ENCODE results near the gene FMNL2. TPM values are rescaled to one million over a fixed set of nuclear protein-coding genes. Genes with fewer than 3 reads are reported as not detected.

Gene FMNL2
- total RNA-seq, 1 experiment from 2014 or later = 33.6 TPM

- in situ Hi-C loops (cut with HindIII; ENCODE audit: low pct_unique_long_range_greater_than_20kb, low sequenced_read_pairs) = no loop called here
- ChIA-PET POLR2A (no interaction called here), CTCF (no interaction called here)
- Histone ChIP-seq H3K4me1 (ENCODE audit: control insufficient read depth, insufficient read depth, low read length) (no peaks in the 10 kb centered on the region), H3K27me3 (ENCODE audit: control insufficient read depth, insufficient read depth, low read length) (no peaks in the 10 kb centered on the region), H3K27ac (ENCODE audit: low read length) (no peak overlapping the region), H3K4me3 (ENCODE audit: low read depth in 2 of 2, low read length in 2 of 2) (no peak overlapping the region), H3K9me3 (ENCODE audit: control insufficient read depth, insufficient read depth, low read depth, low read length) (no peaks in the 10 kb centered on the region), H3K36me3 (ENCODE audit: control insufficient read depth, insufficient read depth, low read length) (no peaks in the 10 kb centered on the region)
- ATAC-seq (no peak), DNase-seq (ENCODE audit: low read depth, low spot score) (no peak)
- BruUV-seq (replicated peaks) = no TSS peak
- TF ChIP-seq TCF7L2 (IDR thresholded peaks at IDR 0.05; ENCODE audit: low read depth, low read length) = no peak
- no peak for TF ChIP-seq POLR2AphosphoS5 (IDR thresholded peaks at IDR 0.05; ENCODE audit: low read depth, low read length)
- TF ChIP-seq REST (IDR thresholded peaks at IDR 0.05; ENCODE audit: insufficient read depth in 1 of 2, low read depth in 2 of 2, low read length in 1 of 2) = no peak
- TF ChIP-seq CTCF (IDR thresholded peaks at IDR 0.05) = no peak
- no peak for TF ChIP-seq SIN3A (IDR thresholded peaks at IDR 0.05; ENCODE audit: borderline replicate concordance, insufficient read depth, low read depth, low read length)
- intact Hi-C loops (cut with micrococcal nuclease; ENCODE audit: unreplicated experiment) = no loop called here
Measured at GRCh38 chr2:152600697-152601096, 265.7 kb downstream of the FMNL2 start.

GRCh38 chr2:152602750-152603149, 267.8 kb downstream of the FMNL2 start:
- Histone ChIP-seq H3K27me3 (ENCODE audit: control insufficient read depth, insufficient read depth, low read length) (no peaks in the 10 kb centered on the region), H3K27ac (ENCODE audit: low read length) (no peak overlapping the region), H3K4me1 (ENCODE audit: control insufficient read depth, insufficient read depth, low read length) (no peaks in the 10 kb centered on the region), H3K9me3 (ENCODE audit: control insufficient read depth, insufficient read depth, low read depth, low read length) (no peaks in the 10 kb centered on the region), H3K4me3 (ENCODE audit: low read depth in 2 of 2, low read length in 2 of 2) (no peak overlapping the region), H3K36me3 (ENCODE audit: control insufficient read depth, insufficient read depth, low read length) (no peaks in the 10 kb centered on the region)
- TF ChIP-seq TCF7L2 (IDR thresholded peaks at IDR 0.05; ENCODE audit: low read depth, low read length) (no peak), POLR2AphosphoS5 (IDR thresholded peaks at IDR 0.05; ENCODE audit: low read depth, low read length) (no peak), SIN3A (IDR thresholded peaks at IDR 0.05; ENCODE audit: borderline replicate concordance, insufficient read depth, low read depth, low read length) (no peak), CTCF (IDR thresholded peaks at IDR 0.05) (no peak), REST (IDR thresholded peaks at IDR 0.05; ENCODE audit: insufficient read depth in 1 of 2, low read depth in 2 of 2, low read length in 1 of 2) (no peak)
- CTCF ChIA-PET = no interaction called here
- in situ Hi-C loops (cut with HindIII; ENCODE audit: low pct_unique_long_range_greater_than_20kb, low sequenced_read_pairs) (no loop called here), intact Hi-C loops (cut with micrococcal nuclease; ENCODE audit: unreplicated experiment) (no loop called here)
- no peak for ATAC-seq
- DNase-seq (ENCODE audit: low read depth, low spot score) = no peak
- POLR2A ChIA-PET = interaction anchor here (0.6 kb wide), 1 partner anchor 50 kb away, joined by 3 read pairs; no protein-coding TSS in a partner anchor
- BruUV-seq (replicated peaks) = no TSS peak

Data from Panc1 (cell line).